Esophagus muscularis mucosa (tissue), 3 donors: ENCODE measurements around the gene PFKL.

Experiments used
- POLR2AphosphoS5 ChIP-seq, 2 donors: sonication (generic); formaldehyde crosslinking; IDR thresholded peaks; one replicate each; pipeline ENCODE4 v1.6.1; 2017; ENCODE audit warnings: antibody characterized with exemption in 2 of 2
- TF ChIP-seq, protein P1 (sequence below), 3 experiments: fragments of 200-600 bp in 2 of 3; fragments of 450-650 bp in 1 of 3; sonication (generic) in 2 of 3; IDR thresholded peaks; one replicate each; pipeline ENCODE4 v1.5.1; 2017 to 2019; ENCODE audit warnings: antibody characterized with exemption in 3 of 3, mild to moderate bottlenecking in 2 of 3, moderate library complexity in 1 of 3

GRCh38 chr21:44310628-44311507 is 11.0 kb downstream of the PFKL start:
- TF ChIP-seq, protein P1, sequence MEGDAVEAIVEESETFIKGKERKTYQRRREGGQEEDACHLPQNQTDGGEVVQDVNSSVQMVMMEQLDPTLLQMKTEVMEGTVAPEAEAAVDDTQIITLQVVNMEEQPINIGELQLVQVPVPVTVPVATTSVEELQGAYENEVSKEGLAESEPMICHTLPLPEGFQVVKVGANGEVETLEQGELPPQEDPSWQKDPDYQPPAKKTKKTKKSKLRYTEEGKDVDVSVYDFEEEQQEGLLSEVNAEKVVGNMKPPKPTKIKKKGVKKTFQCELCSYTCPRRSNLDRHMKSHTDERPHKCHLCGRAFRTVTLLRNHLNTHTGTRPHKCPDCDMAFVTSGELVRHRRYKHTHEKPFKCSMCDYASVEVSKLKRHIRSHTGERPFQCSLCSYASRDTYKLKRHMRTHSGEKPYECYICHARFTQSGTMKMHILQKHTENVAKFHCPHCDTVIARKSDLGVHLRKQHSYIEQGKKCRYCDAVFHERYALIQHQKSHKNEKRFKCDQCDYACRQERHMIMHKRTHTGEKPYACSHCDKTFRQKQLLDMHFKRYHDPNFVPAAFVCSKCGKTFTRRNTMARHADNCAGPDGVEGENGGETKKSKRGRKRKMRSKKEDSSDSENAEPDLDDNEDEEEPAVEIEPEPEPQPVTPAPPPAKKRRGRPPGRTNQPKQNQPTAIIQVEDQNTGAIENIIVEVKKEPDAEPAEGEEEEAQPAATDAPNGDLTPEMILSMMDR (IDR thresholded peaks at IDR 0.05): no peak
- TF ChIP-seq POLR2AphosphoS5 (IDR thresholded peaks at IDR 0.05): no peak
